NCI-H345 treated with DMSO at 0.1 percent for 48 hours (cell line): ENCODE data around the gene PLOD1.

Source experiments
- DNase-seq: peaks from one replicate; lab custom pipeline; 2025; ENCODE audit not compliant: unreplicated experiment; lab: John Stamatoyannopoulos, UW

The PLOD1 gene

GRCh38 chr1:11977625-11978024 is 43.1 kb downstream of the PLOD1 start:
- no peak for DNase-seq

- no peak for DNase-seq
Observed at GRCh38 chr1:11978301-11978700, 43.8 kb downstream of the PLOD1 start.

- DNase-seq = no peak
Observed at GRCh38 chr1:11979028-11979850, 44.7 kb downstream of the PLOD1 start.

- peak; percentile 92 for DNase-seq
Observed at GRCh38 chr1:11979851-11980675, 45.5 kb downstream of the PLOD1 start, which contains the start of gene MFN2. TSS of gene MFN2 (plus strand) at chr1:11980444. CDS start at chr1:11989169, 8,725 bp downstream.

GRCh38 chr1:11980676-11980972 is 46.1 kb downstream of the PLOD1 start:
- no peak for DNase-seq

- DNase-seq = no peak
Observed at GRCh38 chr1:11981378-11982009, 47.0 kb downstream of the PLOD1 start.

GRCh38 chr1:11982010-11982392 is 47.5 kb downstream of the PLOD1 start:
- no peak for DNase-seq

GRCh38 chr1:11984121-11984520 is 49.6 kb downstream of the PLOD1 start:
- no peak for DNase-seq

- DNase-seq = no peak
Observed at GRCh38 chr1:11984576-11984975, 50.1 kb downstream of the PLOD1 start.

- no peak for DNase-seq
Observed at GRCh38 chr1:11985171-11985570, 50.7 kb downstream of the PLOD1 start.

- DNase-seq = no peak
Observed at GRCh38 chr1:11985851-11986250, 51.3 kb downstream of the PLOD1 start.

GRCh38 chr1:11989669-11990068 is 55.2 kb downstream of the PLOD1 start:
- DNase-seq = no peak

- no peak for DNase-seq
Observed at GRCh38 chr1:11990303-11991032, 56.0 kb downstream of the PLOD1 start.

- DNase-seq = no peak
Observed at GRCh38 chr1:11991969-11992676, 57.6 kb downstream of the PLOD1 start.

- no peak for DNase-seq
Observed at GRCh38 chr1:11997081-11997850, 62.7 kb downstream of the PLOD1 start.

- DNase-seq = no peak
Observed at GRCh38 chr1:11998636-11999035, 64.1 kb downstream of the PLOD1 start.

GRCh38 chr1:11999236-11999635 is 64.7 kb downstream of the PLOD1 start:
- DNase-seq = no peak

- DNase-seq = no peak
Observed at GRCh38 chr1:12001249-12001917, 66.9 kb downstream of the PLOD1 start.

GRCh38 chr1:12001996-12002493 is 67.5 kb downstream of the PLOD1 start:
- no peak for DNase-seq
